HepG2 (cell line): Measurements from ENCODE around the gene COX4I2. TPM values are rescaled to one million over a fixed set of nuclear protein-coding genes. Genes with fewer than 3 reads are reported as not detected.
A peak's percentile ranks its signal among the peaks of the same experiment; 100 is the strongest.

Source experiments
- AKAP8 ChIP-seq: sonication (generic); formaldehyde crosslinking; IDR thresholded peaks from 2 replicates; pipeline ENCODE4 v1.5.1; 2020; ENCODE audit warnings: mild to moderate bottlenecking, missing genetic modification reagents
- BCL6 ChIP-seq: IDR thresholded peaks from 2 replicates; pipeline ENCODE4 v1.6.1; 2016; ENCODE audit warnings: missing genetic modification reagents, missing compliant biosample characterization
- DMTF1 ChIP-seq: sonication (generic); formaldehyde crosslinking; IDR thresholded peaks from 2 replicates; pipeline ENCODE4 v1.4.0; 2020; ENCODE audit warnings: mild to moderate bottlenecking, missing genetic modification reagents
- GATAD2A ChIP-seq: IDR thresholded peaks from 2 replicates; pipeline ENCODE4 v1.6.1; 2016
- GMEB1 ChIP-seq: sonication (generic); formaldehyde crosslinking; IDR thresholded peaks from 2 replicates; pipeline ENCODE4 v1.5.1; 2020; ENCODE audit warnings: missing genetic modification reagents, mild to moderate bottlenecking, borderline replicate concordance
- KLF9 ChIP-seq: IDR thresholded peaks from 2 replicates; pipeline ENCODE4 v1.6.1; 2016; ENCODE audit warnings: low read depth
- MEIS1 ChIP-seq: sonication (generic); formaldehyde crosslinking; IDR thresholded peaks from 2 replicates; pipeline ENCODE4 v1.9.0; 2021; ENCODE audit warnings: mild to moderate bottlenecking, missing genetic modification reagents, moderate library complexity, borderline replicate concordance
- PAX8 ChIP-seq: sonication (generic); formaldehyde crosslinking; IDR thresholded peaks from 2 replicates; pipeline ENCODE4 v1.8.0; 2022; ENCODE audit warnings: mild to moderate bottlenecking, missing genetic modification reagents, borderline replicate concordance
- RERE ChIP-seq: IDR thresholded peaks from 2 replicates; pipeline ENCODE4 v1.6.1; 2016; ENCODE audit warnings: low read depth, missing genetic modification reagents, missing compliant biosample characterization
- RFX5 ChIP-seq: IDR thresholded peaks from 2 replicates; pipeline ENCODE4 v1.6.1; 2011; ENCODE audit warnings: low read depth, low read length, improper control_type of control experiment
- SCMH1 ChIP-seq: sonication (generic); formaldehyde crosslinking; IDR thresholded peaks from 2 replicates; pipeline ENCODE4 v1.9.0; 2021; ENCODE audit warnings: missing genetic modification reagents, mild to moderate bottlenecking, borderline replicate concordance
- TCF7L2 ChIP-seq: IDR thresholded peaks from 2 replicates; pipeline ENCODE4 v1.6.1; 2011; ENCODE audit warnings: mild to moderate bottlenecking, low read depth, low read length, moderate library complexity
- ZFP36 ChIP-seq: fragments of 150-350 bp; IDR thresholded peaks from 2 replicates; pipeline ENCODE4 v1.6.1; 2018; ENCODE audit warnings: borderline replicate concordance, low read length, low read depth; ENCODE audit not compliant: partially characterized antibody
- ZNF691 ChIP-seq: sonication (generic); formaldehyde crosslinking; IDR thresholded peaks from 2 replicates; pipeline ENCODE4 v1.4.0; 2020; ENCODE audit warnings: missing genetic modification reagents, low read depth, mild to moderate bottlenecking, borderline replicate concordance
- ZNF704 ChIP-seq: sonication (generic); formaldehyde crosslinking; IDR thresholded peaks from 2 replicates; pipeline ENCODE4 v1.8.1; 2023; ENCODE audit warnings: mild to moderate bottlenecking, inconsistent platforms, moderate library complexity, missing genetic modification reagents, borderline replicate concordance
- polyA plus RNA-seq, 8 experiments: library from polyadenylated mRNA; depleted of rRNA in 3 of 8; stranded (reverse) in 7 of 8; unstranded in 1 of 8; fragments of >200 nt; fragmentation: Illumina TruSeq in 4 of 8; extraction: Trizol in 4 of 8; gene quantifications; 2 replicates each; pipeline versions ENCODE4 v1.2.1 to v1.2.3, GENCODE V29; 2011 to 2016; ENCODE audit warnings: low read depth in 4 of 8, missing spikeins in 1 of 8, mixed read lengths in 1 of 8; ENCODE audit not compliant: insufficient read depth in 1 of 8
- total RNA-seq, 5 experiments: library from RNA; depleted of rRNA; stranded (reverse); fragments of >200 nt; fragmentation: Illumina TruSeq; extraction: Trizol; gene quantifications; 2 replicates each; pipeline ENCODE4 v1.2.3, GENCODE V29; 2016; ENCODE audit warnings: low read depth in 1 of 5

The COX4I2 gene
- total and polyA plus RNA-seq, 2 of the 13 experiments (the other 11 are each of a cell fraction or from before 2014, with no cell fraction given) = 1.1 TPM; not detected in 1

GRCh38 chr20:31678389-31679356 lies 41.0 kb downstream of the COX4I2 start (continued):
- TF ChIP-seq DMTF1 (CRISPR knock-in tag) (no peak), ZNF691 (CRISPR knock-in tag) (0 out of 2 replicates have a peak, but pooled peaks have one; percentile 21), GMEB1 (CRISPR knock-in tag) (peak; percentile 46; the same call in 1 of the 2 replicates), ZFP36 (no peak), ZNF704 (CRISPR knock-in tag) (peak; percentile 93; the same call in 1 of the 2 replicates), GATAD2A (peak; percentile 77), RFX5 (peak; percentile 31; the same call in 1 of the 2 replicates), KLF9 (CRISPR knock-in tag) (no peak), BCL6 (CRISPR knock-in tag) (peak; percentile 78), RERE (peak; percentile 52; the same call in 1 of the 2 replicates), MEIS1 (no peak), SCMH1 (CRISPR knock-in tag) (no peak), AKAP8 (CRISPR knock-in tag) (peak; percentile 78; the same call in 1 of the 2 replicates), PAX8 (CRISPR knock-in tag) (0 out of 2 replicates have a peak, but pooled peaks have one; percentile 70), TCF7L2 (no peak)
